GM18526 (cell line): Measurements from ENCODE around the gene DGCR8.

ENCODE experiments used
- POLR2A ChIP-seq: IDR thresholded peaks from 3 replicates; pipeline ENCODE4 v1.6.1; 2011; ENCODE audit not compliant: insufficient read length; ENCODE audit errors: extremely low read depth

DGCR8 gene

DNA sequence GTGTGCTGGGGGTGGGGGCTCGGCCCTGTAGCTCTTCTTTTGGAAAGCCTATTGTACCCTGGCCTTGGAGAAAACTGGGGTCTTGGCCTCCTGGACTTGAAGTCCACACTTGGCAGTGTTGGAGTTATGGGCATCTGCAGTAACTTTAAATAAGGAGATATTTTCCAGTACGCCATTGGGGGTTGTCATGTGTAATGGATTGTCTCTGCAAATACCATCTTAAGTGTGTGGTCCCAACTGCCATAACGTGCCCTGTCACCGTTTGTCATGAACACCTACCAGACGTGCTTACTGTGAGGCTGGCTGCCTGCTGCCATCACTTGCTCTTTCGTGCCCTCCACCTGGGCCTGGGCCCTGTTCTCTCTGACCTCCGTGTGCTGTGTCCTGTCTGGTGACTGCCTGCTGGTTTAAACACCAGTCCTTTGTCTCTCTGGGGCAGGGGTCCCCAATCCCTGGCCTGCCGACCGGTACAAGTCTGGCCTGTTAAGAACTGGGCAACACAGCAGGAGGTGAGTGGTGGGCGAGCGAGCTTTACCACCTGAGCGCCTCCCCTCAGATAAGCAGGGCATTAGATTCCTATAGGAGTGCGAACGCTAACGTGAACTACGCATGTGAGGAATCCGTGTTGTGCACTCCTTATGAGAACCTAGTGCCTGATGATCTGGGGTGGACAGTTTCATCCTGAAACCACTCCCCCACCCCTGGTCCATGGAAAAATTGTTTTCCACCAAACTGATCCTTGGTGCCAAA is 48.0 kb downstream of the DGCR8 start:
- no peak for TF ChIP-seq POLR2A

DNA sequence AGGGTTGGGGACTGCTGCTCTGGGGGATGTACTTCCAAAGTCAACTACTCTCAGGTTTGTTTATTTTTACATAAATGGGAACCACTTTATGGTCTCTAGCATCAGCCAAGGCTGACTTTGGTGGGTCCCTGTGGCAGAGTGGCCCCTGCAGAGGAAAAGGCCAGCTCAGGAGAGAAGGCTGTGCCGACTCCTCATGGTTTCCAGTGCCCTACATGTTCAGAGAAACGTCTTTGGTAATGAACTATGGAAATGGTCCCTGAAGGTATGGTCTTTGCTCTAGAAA is 48.5 kb downstream of the DGCR8 start:
- no peak for TF ChIP-seq POLR2A

DNA sequence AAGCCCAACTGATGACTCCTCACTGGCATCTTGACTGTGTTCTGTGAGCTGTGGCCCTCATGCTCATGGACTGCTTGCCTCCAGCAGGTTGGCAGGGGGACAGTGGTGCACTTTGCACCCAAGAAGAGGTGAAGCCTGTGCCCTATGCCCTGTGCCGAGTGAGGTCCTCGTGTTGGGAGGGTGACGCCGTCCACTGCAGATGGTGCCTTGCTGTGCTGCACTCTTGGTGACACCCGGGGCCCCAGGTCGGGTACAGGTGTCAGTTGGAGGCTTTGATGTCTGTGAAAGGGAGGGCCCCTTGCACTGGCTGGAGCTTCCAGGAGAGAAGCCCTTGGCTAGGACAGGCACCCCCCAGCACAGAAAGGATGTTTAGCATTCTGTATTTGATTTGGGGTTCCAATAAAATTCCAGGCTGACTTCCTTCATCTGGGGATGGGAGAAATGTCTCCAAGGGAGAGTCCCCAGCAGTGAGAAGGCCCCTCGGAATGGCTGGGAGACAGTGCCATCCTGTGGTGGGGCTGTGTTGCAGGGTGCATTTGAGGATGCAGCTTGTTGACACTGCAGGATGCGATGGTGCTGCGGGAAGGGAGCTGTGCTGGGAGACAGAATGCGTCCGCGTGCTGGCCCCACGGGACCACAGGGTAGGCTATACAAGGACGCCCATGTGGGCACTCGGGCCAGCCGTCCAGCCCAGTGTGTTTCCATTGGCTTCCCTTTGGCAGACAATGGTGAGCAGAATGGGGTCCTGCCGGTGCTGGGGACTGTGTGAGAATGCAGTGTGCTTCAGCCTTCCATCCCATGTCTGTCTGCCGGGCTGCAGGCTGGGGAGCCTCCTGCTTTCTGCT is 49.1 kb downstream of the DGCR8 start:
- no peak for TF ChIP-seq POLR2A

- TF ChIP-seq POLR2A, result no peak
Observed at GRCh38 chr22:20129747-20130014, 49.6 kb downstream of the DGCR8 start.

- no peak for TF ChIP-seq POLR2A
Observed at GRCh38 chr22:20130319-20130718, 50.3 kb downstream of the DGCR8 start.

DNA sequence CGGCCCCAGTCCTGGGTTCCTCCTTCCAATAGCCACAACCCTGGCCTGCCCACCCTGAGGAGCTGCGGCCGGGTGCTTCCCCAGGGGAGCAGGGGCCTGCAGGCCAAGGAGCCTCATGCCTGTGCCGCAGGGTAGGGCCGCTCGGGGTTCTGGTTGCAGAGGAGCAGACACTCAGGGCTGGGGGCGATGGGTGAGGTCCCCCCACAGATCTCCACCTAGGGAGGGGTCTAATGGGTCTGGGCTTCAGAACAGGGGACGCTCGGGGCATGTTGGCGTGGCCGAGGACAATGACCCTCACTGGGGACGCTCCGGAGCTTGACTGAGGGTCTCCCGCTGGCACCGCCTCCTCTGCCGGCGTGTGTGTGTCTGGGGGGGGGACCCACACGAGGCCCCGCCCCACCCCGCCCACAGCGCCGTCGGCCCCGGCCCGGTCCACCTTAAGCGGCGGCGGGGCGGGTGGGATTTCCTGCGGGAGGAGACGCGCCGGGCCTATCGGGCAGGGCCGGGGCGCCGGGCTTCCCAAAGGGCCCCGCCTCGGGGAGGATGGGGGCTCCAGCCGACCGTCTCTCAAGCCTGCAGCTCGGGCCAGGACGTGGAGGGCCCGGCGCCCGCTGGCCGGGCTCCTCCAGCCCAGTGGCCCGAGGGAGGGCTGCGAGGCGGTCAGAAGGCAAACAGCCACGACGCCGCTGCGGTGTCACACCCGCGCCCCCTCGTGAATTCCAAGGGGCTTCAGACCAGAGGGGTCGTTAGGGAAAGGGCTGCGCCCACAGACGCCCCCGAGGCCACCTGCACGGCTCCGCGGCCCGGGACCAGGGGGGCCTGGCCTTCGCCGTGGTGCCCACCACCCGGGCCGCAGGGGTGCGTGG is 50.9 kb downstream of the DGCR8 start:
- no peak for TF ChIP-seq POLR2A

DNA sequence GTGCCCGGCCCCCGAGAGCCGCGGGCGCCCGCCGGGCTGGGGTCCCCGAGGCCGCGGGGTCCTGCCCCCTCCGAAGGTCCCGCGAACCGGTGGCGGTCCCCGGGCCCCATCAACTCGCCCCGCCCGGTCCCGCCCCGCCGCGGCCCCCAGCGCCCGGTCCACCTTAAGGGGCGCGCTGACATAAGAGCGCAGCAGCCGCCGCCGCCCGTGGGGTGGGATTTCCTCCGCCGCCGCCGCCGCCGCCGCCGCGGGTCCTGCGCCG is 51.5 kb downstream of the DGCR8 start, which contains the start of gene ZDHHC8:
ZDHHC8 (plus strand) TSS at position 208 of the 262 bp plus-strand sequence. CDS start 144 bp downstream, outside the sequence.
- TF ChIP-seq POLR2A, result no peak

GRCh38 chr22:20131859-20132685 is 52.0 kb downstream of the DGCR8 start:
- TF ChIP-seq POLR2A, result no peak

GRCh38 chr22:20132686-20133246 is 52.7 kb downstream of the DGCR8 start:
- no peak for TF ChIP-seq POLR2A

GRCh38 chr22:20133930-20134549 is 54.0 kb downstream of the DGCR8 start:
- TF ChIP-seq POLR2A, result no peak

DNA sequence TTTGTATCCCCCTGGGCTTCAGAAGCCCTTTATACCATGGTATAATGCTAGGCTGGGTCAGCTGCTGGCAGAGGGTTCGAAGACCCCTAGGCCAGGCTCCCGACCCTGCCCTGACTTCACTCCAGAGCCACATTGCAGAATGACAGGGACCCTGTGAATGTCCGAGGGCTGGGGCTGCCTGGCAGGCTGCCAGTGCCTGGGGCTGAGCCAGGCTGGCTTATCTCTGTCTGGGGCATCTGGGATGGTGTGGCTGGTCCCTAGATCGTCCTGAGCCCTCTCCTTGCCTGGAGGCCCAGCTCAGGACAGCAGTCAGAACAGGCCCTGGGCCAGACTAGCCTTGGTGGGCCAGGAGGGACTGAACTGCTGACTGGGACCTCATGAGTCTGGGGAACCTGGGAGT is 55.2 kb downstream of the DGCR8 start:
- no peak for TF ChIP-seq POLR2A

DNA sequence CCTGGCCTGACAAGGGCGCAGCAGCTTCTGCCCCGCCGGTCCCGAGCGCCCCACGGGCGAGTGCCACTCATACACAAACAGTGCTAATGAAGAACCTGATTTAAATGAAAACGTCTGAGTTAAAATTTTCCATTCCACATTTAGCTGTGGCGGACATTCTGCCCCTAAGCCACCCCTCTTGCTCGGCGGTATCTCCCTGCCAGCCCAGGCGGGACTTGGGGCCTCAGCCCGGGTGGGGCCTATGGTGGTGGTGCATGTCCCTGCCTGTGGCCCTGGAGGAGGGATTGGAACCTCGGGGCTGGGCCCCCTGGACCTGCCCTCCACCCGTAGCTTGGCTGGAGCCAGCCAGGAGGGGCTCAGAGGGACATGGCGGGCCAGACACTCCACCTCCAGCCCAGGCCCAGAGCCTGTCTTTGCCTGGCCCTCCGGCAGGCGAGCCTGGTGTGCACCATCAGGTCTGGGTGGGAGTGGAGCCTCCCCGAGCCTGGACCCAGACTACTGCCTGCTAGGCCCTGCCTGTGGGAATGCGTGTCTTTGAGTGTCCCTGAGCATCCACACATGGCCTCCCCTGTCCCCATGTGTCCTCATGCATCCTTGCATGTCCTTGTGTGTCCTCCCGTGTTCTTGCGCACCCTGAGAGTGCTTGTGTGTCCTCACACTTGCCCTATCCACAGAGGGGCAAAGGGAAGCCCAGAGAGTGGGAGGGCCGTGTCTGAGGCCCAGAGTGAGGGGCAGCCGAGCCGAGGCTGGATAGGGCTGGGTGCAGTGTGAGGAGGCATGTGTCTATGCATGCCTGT is 56.0 kb downstream of the DGCR8 start:
- TF ChIP-seq POLR2A, result no peak

DNA sequence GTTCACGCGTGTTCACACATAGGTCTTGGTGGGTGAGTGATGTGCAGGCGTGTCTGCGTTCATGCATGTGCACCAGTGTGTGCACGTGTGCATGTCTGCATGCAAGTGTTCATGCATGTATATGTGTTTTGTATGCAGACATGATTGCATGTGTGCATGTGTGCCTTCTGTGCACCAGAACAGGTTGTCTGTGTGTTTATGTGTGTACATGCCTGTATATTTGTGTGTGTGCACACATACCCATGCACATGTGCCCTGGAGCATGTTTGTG is 56.5 kb downstream of the DGCR8 start:
- no peak for TF ChIP-seq POLR2A

DNA sequence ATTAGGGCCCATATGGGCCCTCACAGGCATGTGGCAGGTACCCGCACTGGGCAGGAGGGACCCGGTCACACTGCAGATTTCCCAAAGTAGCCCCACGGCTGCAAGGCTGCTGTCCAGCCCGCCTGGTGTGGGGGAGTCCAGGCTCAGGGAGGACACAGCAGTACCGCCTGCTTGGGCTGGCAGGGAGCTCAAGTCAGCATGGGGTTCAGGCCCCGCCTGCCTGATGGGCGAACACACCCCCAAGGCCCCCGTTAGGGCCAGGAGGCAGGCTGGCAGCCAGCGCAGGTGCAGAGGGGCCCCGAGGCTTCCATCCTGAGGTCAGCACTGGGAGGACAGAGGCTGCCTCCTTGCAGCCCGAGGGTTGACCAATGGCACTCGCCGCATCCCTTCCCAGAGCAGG is 57.1 kb downstream of the DGCR8 start:
- TF ChIP-seq POLR2A, result no peak

- no peak for TF ChIP-seq POLR2A
Observed at GRCh38 chr22:20137671-20138416, 57.8 kb downstream of the DGCR8 start.
